HG03469 (cell line): ENCODE data around the gene ABTB2.
A peak's percentile ranks its signal among the peaks of the same experiment; 100 is the strongest.

Experiments
- ATAC-seq: cut with Tn5 transposase; IDR thresholded peaks from one replicate; pipeline ENCODE4 v1.9.1; 2021; ENCODE audit warnings: mild to moderate bottlenecking, moderate library complexity, moderate number of reproducible peaks; ENCODE audit not compliant: unreplicated experiment

The ABTB2 gene

DNA sequence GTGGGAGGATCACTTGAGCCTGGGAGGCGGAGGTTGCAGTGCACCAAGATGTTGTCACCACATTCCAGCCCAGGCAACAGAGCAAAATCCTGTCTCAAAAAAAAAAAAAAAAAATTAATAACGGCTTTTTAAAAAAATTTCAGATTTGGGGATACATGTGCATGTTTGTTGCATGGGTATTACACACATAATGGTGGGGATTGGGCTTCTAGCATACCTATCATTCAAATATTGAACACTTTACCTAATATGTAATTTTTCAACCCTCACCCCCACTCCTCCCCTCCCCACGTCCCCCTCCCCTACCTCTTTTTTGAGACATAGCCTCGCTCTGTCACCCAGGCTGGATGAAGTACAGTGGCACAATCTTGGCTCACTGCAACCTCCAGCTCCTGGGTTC lies 40.1 kb downstream of the ABTB2 start:
- no peak for ATAC-seq

DNA sequence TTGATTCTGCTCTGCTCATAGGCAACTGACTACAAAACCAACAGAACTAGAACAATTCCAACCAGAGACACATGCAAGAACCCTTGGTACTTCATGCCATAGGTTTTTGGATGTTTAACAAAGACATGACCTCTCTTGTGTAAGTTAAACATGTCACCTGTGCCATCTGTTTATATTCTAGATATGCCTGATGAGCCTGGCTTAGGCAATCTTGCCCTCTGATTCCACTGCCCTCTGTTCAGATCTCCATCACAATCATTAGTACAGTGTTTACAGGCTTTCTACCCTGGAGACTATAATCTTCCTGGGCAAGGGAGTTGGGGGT lies 40.8 kb downstream of the ABTB2 start:
- no peak for ATAC-seq

DNA sequence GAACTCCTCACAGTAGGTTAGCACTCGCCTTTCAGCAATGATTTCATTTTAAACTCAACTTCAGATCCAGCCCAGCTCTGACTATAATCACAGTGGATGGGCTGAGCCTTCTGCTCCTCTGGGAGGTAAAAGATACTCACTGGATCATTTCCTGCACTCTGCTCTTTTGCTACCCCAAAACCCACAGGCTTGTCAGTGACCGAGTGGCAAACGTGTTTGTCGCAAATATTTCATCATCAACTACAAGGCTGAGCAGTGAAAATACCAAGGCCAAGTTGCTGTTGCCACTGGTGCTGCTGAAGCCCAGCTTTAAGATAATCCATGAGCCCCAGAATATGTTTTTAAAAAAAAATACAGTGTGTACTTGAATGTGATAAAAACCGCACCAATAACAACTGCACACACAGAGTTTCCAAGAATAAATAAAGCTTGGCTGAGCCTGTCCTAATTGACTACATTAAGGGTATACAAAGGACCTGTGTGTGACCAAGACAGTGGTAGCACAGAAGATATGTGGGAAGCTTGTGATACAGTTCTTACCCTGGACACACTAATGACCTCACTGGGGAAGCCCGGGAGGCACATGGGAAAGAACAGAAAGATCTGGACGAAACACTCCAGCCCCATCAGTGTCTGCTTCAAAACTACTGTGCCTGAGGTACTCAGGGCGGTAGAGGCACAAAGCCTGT lies 41.3 kb downstream of the ABTB2 start:
- ATAC-seq: no peak

DNA sequence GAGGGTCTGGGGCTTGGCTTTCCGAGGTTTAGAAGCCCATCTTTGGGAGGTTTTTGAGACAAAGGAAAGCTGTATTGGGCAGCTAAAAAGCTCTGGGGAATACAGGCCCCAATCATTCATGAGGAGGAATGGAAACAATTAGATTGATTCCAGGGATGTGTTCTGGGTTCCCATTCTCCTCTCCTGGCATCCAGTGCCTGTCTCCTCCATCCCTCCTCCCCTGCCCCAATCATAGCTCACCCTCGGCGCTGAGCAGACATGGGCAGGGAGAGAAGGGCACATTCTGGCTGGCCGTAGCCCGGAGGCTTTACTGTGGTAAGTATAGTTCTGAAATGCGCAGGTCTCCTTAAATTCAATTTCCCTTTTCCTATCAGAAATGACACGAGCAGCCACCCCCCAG lies 42.4 kb downstream of the ABTB2 start:
- no peak for ATAC-seq

DNA sequence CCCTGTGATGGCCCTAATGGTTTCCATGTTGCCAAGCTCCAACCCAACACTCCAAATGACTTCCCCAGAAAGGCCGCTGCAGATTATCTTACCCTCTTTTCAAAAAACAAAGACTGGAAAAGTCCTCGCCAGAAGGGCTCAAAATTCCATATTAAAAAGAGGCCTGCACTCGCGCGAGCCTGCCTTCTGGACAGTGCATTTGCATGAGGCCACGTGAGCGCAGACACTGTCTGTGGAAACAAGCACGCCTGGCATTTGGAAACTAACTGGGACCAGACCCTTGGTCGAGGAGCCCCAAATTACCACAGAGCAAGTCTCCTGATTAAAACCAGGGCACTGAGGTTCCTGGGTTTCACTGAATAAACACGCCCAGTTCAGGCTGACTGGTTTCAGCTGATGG lies 42.9 kb downstream of the ABTB2 start:
- no peak for ATAC-seq

DNA sequence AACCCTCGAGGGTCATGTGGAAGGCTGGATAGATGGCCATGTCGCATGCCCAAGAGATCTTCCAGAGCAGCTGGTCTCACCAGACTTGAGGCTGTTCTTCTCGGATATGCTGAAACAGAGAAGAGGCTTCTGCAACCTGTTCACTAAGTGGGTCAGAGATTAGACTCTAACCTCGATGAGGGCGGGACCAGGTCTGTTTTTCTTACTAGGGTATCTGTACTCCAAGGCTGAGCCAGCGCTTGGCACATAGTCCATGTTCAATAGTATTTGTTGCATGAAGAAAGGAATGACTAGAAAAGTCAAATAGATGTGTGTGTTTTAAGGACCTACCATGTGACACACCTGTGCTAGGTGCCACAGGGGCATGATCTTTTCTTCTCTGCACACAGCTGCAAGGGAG lies 43.6 kb downstream of the ABTB2 start:
- no peak for ATAC-seq

DNA sequence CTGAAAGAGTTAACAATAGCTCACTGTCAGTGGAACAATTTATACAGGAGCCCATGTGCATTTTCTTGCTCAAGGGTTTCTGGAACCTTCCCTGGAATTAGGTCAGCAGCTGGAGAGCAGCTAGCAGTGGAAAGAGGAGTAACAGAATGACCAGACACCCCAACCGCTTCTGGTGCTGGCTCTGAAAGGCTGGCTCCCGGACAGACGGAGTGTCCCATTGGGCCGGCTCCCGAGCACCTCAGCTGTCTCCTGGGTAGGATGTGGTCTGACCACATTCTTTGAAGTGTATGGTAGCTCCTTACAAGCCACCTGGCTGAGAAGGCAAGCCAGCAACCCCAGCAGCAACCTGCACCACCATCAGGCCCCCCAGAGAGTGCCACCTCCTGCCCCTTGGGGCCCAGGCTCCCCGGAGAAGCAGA lies 44.7 kb downstream of the ABTB2 start:
- peak; percentile 69 for ATAC-seq

DNA sequence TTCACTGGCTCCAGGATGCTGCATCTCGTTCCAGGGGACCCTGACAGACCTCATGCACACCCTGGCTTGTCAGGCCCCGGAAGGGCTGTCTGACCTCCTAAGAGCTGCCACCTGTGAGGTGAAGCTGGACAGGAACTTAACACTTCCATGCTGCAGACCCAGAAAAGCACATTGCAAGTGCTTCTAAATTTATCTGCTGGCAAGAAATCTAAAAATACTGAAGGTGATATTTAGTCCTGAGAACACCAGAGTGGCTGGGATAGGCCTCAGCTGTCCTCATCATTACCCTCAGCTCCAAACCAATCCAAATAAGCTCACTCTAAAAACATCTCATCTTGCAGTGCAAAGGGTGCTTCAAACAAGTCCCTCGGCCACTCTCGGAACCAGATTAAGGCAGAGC lies 46.7 kb downstream of the ABTB2 start:
- ATAC-seq: no peak

DNA sequence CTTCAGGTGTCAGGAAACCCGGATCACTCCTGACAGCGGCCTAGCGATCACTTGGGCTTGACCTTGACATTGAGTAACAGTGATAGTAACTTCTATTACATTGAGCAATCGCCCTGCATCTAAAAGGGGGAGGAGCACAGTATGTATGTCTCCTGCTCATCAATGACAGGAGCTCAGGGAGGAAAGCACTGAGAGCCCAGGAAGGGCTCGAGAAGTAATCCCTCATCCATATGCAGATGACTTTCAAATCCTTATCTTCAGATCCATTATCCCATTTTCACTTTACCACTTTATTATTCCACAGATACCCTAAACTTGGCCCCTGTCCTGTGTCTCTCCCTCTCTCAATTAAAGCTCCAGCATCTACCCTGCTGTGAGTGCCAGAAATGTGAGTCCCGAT lies 47.8 kb downstream of the ABTB2 start:
- no peak for ATAC-seq

DNA sequence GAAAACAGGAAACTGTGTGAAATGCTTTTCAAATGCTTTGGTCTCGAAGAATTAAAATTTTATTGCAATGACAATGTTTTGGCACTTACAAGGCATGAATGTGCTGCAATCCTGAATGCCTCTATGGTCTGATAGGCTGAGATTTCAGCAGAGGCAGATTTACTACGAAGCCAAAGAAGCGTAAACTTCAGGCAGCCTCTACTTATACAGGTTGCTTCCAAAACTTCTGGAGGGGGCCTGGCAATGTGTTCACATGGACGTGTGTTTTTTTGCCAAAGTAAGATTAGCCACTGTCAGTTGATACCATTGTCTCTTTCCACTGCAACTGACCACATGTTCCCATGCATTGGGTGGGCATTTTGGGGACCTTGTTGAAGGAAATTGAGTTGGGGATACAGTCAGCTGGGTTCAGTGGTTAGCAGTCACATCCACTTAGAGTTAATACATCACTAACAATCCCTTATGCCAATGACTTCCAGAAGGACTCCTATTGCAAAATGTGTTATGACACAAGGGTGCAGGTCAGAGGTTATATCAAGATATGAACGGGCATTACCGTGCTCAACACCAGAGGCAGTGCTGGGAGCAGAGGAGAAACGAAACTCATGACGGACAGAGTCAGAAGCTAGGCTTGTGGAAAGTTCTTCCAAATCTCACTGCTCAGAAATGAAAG lies 48.8 kb downstream of the ABTB2 start:
- no peak for ATAC-seq

DNA sequence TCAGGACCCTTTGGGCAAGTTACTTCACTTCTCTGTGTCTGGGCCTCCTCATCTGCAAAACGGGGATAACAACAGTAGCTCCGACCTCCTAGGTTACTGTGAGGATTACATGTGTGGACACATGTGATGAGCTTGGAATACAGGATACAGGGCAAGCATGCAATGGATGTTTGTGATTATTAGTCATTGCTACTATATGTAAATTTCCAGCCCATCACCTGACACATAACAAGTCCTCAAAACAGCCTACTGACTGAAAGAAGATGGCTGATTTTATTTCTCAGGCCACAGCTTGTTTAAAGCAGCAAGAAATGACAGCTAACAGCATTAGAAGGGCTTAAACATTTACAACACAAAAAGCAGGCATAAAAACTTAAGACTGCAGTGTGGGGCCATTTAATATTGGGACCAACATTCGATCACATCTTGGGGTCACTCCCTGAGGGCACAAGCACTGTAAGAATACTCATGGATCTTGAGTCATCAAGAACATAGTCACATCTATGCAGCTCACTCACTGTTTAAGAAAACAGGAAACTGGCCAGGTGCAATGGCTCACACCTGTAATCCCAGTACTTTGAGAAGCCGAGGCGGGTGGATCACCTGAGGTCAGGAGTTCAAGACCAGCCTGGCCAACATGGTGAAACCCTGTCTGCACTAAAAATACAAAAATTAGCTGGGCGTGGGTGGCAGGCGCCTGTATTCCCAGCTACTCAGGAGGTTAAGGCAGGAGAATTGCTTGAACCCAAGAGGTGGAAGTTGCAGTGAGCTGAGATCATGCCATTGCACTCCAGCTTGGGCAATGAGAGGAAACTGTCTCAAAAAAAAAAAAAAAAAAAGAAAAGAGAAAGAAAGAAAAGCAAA lies 49.5 kb downstream of the ABTB2 start:
- ATAC-seq: no peak

DNA sequence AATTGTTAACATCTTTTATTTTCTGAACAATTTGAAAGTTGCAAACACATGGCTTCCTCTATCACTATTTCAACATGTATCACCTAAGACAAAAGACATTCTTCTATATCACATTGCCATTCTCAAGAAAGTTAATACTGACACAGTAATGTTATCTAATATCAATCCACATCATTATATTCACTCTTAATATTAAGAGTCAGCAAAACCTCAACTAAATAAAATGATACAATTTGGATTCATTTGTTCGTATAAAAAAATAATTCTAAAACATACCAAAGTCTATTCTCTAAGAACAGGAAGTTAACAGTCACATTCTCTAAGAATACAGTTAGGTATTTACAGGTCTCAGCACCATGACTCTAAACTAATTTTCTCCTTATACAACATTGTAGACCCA lies 52.0 kb downstream of the ABTB2 start:
- no peak for ATAC-seq

DNA sequence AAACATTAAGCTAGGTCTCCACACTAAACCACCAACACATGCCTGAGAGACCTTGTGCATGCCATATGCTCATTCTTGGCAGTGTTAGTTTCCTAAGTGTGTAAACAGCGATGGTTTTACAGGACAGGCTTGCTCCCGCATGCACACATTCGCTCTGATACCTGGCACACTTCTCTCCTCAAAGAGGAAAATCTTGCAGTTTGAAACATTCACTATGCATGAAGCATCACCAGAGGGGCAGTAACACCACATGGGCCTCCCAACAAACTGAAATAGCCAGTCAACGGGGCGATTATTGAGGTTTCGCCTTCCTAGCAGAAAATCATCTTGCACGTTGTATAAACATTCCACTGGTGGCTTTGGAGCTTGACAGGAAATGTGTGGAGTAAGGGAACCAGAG lies 52.6 kb downstream of the ABTB2 start:
- ATAC-seq: no peak

DNA sequence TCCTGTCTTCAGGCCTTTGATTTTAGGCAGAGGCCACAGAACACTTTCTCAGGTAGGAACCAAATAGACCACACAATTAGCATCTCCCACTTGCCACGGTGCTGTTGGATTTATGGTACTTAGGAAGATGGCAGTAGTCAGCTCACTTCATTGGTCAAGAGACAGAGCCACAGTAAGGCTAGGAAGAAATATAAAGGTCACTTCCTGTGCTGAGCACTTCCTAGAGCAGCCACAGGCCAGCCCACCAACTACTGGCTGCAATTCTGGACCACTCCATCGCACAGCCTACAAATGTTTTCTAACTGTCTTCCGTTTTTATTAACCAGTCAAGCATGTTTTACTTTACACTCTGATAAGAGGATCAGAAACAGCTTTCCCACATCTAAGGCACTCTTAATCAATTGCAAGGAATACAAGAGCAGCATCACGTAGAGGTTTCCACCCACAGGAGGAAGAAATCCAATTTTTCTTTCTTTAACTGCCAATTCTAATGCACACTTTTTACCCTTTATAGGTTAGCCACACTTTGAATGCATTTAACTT lies 54.7 kb downstream of the ABTB2 start:
- ATAC-seq: no peak

DNA sequence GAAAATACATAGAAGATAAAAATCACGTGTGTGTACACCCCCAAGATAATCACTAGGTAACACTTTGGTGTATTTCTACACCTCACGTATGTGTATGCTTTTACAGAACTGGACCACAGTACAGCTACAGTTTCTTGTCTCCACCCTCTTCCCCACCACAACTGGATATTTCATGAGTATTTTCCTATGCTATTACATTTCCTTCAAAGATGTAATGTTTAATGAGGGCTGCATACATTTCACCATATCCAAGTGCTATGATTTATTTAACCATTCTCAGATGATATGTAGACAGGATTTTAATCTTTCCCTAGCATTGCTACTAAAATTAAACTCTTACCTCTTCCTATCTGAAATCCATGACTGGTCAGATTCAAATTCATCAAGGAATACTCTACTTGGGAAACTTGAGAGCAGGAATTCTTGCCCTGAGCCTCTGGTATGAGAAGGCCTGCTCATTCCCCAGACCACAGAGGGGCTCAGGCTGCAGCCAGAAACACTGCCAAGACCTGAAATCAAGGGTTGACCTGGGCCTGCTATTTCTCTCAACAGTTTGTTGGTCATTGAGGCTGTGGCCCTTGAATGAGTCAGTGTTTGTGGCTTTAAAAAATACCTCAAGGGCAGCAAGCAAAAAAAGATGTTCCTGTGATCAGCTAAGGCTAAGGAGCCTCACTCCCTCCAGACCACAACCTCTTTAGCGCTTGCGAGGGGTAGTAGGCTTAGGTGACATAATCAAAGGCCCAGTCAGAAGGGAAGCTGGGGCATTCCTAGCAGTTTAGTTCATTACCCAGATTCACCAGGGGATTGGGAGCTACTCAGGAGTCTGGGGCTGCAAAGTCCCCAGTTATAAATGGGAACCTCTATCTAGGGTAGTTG lies 55.5 kb downstream of the ABTB2 start:
- ATAC-seq: peak; percentile 61

DNA sequence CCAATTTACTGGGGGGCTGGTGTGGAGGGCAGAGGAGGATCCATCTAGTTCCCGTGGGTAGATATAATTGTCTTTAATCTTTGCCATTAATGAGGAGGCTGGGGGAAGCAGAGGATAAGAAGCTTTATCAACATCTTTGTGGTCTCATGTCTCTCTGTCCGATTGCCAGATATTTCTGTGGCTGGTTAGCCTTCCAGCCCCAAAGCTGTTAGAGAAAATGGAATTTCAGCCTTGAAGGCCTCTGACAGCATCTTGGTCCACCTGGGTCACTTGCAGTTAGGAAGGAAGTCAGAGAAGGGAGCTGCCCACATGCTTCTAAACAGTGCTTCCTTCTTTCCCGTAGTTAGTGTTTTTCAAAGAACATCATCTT lies 56.9 kb downstream of the ABTB2 start:
- no peak for ATAC-seq

DNA sequence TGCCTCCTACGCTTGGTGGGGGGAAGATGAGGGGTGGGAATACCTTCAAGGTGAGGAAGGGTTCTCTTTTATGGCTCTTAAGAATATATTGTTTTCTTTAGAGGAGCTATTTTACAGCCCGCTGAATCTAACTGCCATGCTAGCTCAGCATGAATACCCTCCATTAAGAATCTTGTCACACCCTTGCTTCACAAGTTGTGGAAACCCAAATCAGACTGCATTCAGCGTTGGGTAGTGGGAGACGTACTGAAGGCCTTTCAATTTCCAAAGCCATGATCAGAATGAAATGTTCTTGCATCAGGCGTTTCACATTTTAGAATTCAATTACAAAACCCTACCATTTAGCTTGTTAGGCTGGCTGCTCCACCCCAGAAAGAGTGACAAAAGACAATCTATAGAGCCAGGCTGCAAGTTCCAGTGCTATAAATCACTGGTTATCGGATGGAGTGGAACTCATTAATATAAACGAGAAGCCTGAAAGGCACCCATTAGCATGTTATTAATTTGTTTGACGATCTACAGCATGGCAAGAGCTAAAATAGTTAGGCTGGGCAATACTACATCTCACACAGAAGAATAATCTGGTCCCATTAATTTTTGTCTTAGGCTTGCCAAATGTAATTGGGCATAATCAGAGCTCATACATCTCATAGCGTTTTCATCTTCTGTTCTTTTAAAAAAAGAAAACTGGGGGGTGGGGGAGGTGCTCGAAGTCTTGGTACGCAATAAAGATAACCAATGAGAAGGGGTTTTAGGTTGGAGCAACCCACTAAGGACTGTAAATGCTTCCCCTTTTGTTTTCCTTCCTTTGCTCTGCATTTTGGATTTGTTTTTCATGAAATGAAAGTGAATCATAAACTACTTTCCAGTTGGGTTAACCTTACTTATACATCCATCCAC lies 57.5 kb downstream of the ABTB2 start:
- no peak for ATAC-seq

DNA sequence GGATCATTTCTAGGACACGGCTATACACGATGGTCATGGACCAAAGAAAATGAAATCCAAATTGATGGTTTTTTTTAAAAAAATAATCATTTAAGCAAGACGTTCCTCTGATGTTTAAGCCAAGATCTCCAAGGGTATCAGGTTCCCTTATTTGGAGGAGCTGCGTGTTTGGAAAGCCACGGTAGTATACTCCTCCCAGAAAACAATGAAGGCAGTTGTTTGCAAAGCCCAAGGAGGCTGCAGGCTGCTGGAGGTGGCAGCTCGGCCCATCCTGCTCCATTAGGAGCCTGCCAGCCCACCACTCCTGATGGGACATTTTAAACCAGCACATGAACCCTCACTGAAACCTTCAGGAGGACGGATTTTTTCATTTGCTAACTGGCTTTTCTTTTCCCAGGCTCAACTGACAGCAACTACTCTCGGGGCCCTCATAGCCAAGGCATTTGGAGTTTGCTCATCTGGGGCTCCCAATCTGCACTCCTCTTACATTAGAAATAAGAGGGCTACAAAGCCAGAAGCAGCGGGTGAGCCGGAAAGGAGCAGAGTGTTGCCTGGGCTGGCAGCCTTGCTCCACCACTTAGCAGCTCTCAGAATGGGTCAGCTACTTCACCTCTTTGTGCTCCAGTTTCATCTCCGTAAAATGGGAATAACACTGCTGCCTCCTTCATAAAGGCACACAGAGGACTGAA lies 58.4 kb downstream of the ABTB2 start:
- no peak for ATAC-seq

DNA sequence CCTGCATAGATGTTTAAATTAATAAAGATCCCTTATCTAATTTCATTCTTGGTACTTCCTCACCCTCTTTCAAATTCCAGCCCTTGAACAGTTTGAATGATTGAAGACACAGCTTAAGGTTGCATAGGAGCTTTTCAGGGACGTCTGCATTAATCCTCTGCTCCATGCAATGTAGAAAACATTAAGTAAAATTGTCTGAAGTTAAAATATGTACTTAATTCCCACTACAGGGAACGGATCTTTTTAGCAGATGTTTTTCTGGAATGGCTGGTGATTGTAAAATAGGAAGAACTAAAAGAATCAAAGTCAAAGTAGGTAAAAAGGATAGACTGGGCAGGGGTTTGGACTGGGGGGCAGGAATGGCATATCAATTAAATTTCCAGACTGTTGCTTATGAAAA lies 58.9 kb downstream of the ABTB2 start:
- ATAC-seq: no peak
